HepG2 (cell line): ENCODE measurements around the gene ATXN7L3. TPM values are rescaled to one million over a fixed set of nuclear protein-coding genes. Genes with fewer than 3 reads are reported as not detected.

Experiments used
- CCDC6 ChIP-seq: sonication (generic); formaldehyde crosslinking; IDR thresholded peaks from 2 replicates; pipeline ENCODE4 v1.8.1; 2022; ENCODE audit warnings: mild to moderate bottlenecking, missing genetic modification reagents, moderate library complexity
- EP300 ChIP-seq, 3 experiments: sonication (generic) in 1 of 3; formaldehyde crosslinking in 1 of 3; IDR thresholded peaks; 2 replicates each; pipeline versions ENCODE4 v1.5.1 to v1.6.1; 2011 to 2020; ENCODE audit warnings: low read depth in 2 of 3, low read length in 2 of 3, borderline replicate concordance in 1 of 3, improper control_type of control experiment in 1 of 3, mild to moderate bottlenecking in 1 of 3, missing genetic modification reagents in 1 of 3, moderate library complexity in 1 of 3
- EZH2 ChIP-seq: conservative IDR thresholded peaks from 2 replicates; pipeline ENCODE4 v1.6.1; 2012; ENCODE audit warnings: mild to moderate bottlenecking, low read depth, low read length, moderate library complexity
- KDM1A ChIP-seq: IDR thresholded peaks from 2 replicates; pipeline ENCODE4 v1.6.1; 2016; ENCODE audit warnings: missing compliant biosample characterization
- MBNL3 ChIP-seq: fragments of 250-450 bp; sonication (Bioruptor Pico); conservative IDR thresholded peaks from 2 replicates; pipeline ENCODE4 v1.8.0; 2022; ENCODE audit warnings: mild to moderate bottlenecking, inconsistent platforms
- NFYB ChIP-seq: sonication (generic); formaldehyde crosslinking; IDR thresholded peaks from 2 replicates; pipeline ENCODE4 v1.4.0; 2020; ENCODE audit warnings: missing genetic modification reagents
- NR2C2 ChIP-seq: sonication (generic); formaldehyde crosslinking; IDR thresholded peaks from 2 replicates; pipeline ENCODE4 v1.4.0; 2020; ENCODE audit warnings: missing genetic modification reagents, mild to moderate bottlenecking, moderate library complexity, borderline replicate concordance
- RFXAP ChIP-seq: sonication (generic); formaldehyde crosslinking; IDR thresholded peaks from 2 replicates; pipeline ENCODE4 v1.4.0; 2020; ENCODE audit warnings: missing genetic modification reagents, borderline replicate concordance
- SALL1 ChIP-seq: sonication (generic); formaldehyde crosslinking; IDR thresholded peaks from 2 replicates; pipeline ENCODE4 v1.8.0; 2022; ENCODE audit warnings: mild to moderate bottlenecking, missing genetic modification reagents
- SMARCE1 ChIP-seq: fragments of 450-650 bp; IDR thresholded peaks from 2 replicates; pipeline ENCODE4 v1.6.1; 2017; ENCODE audit warnings: borderline replicate concordance
- TRIM24 ChIP-seq: sonication (generic); formaldehyde crosslinking; IDR thresholded peaks from 2 replicates; pipeline ENCODE4 v1.8.0; 2022; ENCODE audit warnings: mild to moderate bottlenecking, missing genetic modification reagents
- ZBTB7B ChIP-seq: sonication (generic); formaldehyde crosslinking; IDR thresholded peaks from 2 replicates; pipeline ENCODE4 v1.4.0; 2020; ENCODE audit warnings: missing genetic modification reagents
- ZC3H13 ChIP-seq: sonication (generic); formaldehyde crosslinking; IDR thresholded peaks from 2 replicates; pipeline ENCODE4 v1.8.1; 2023; ENCODE audit warnings: mild to moderate bottlenecking, missing genetic modification reagents, moderate library complexity
- ZFP36L1 ChIP-seq: sonication (generic); formaldehyde crosslinking; IDR thresholded peaks from 2 replicates; pipeline ENCODE4 v1.8.0; 2022; ENCODE audit warnings: mild to moderate bottlenecking, missing genetic modification reagents, moderate library complexity
- ZKSCAN1 ChIP-seq: fragments of 150-350 bp; IDR thresholded peaks from 2 replicates; pipeline ENCODE4 v1.6.1; 2014; ENCODE audit warnings: low read length
- ZNF382 ChIP-seq: sonication (generic); formaldehyde crosslinking; IDR thresholded peaks from 2 replicates; pipeline ENCODE4 v1.5.0; 2020; ENCODE audit warnings: missing genetic modification reagents, mild to moderate bottlenecking, borderline replicate concordance
- ZNF558 ChIP-seq: sonication (generic); formaldehyde crosslinking; IDR thresholded peaks from 2 replicates; pipeline ENCODE4 v1.9.0; 2022; ENCODE audit warnings: mild to moderate bottlenecking, missing genetic modification reagents, borderline replicate concordance
- ZNF567 ChIP-seq: sonication (generic); formaldehyde crosslinking; IDR thresholded peaks from 2 replicates; pipeline ENCODE4 v1.8.1; 2023; ENCODE audit warnings: mild to moderate bottlenecking, missing genetic modification reagents, borderline replicate concordance
- ZNF615 ChIP-seq: sonication (generic); formaldehyde crosslinking; IDR thresholded peaks from 2 replicates; pipeline ENCODE4 v1.5.0; 2020; ENCODE audit warnings: mild to moderate bottlenecking, missing genetic modification reagents, borderline replicate concordance
- ZNF83 ChIP-seq: sonication (generic); formaldehyde crosslinking; IDR thresholded peaks from 2 replicates; pipeline ENCODE4 v1.4.0; 2020; ENCODE audit warnings: missing genetic modification reagents, mild to moderate bottlenecking, borderline replicate concordance
- polyA plus RNA-seq, 8 experiments: library from polyadenylated mRNA; depleted of rRNA in 3 of 8; stranded (reverse) in 7 of 8; unstranded in 1 of 8; fragments of >200 nt; fragmentation: Illumina TruSeq in 4 of 8; extraction: Trizol in 4 of 8; gene quantifications; 2 replicates each; pipeline versions ENCODE4 v1.2.1 to v1.2.3, GENCODE V29; 2011 to 2016; ENCODE audit warnings: low read depth in 4 of 8, missing spikeins in 1 of 8, mixed read lengths in 1 of 8; ENCODE audit not compliant: insufficient read depth in 1 of 8
- total RNA-seq, 5 experiments: library from RNA; depleted of rRNA; stranded (reverse); fragments of >200 nt; fragmentation: Illumina TruSeq; extraction: Trizol; gene quantifications; 2 replicates each; pipeline ENCODE4 v1.2.3, GENCODE V29; 2016; ENCODE audit warnings: low read depth in 1 of 5
- TF ChIP-seq, protein P1 (sequence below): IDR thresholded peaks from 2 replicates; pipeline ENCODE4 v1.6.1; 2016; ENCODE audit warnings: missing compliant biosample characterization, missing genetic modification reagents, borderline replicate concordance
- TF ChIP-seq, protein P2 (sequence below): IDR thresholded peaks from 2 replicates; pipeline ENCODE4 v1.6.1; 2018; ENCODE audit warnings: missing genetic modification reagents, mild to moderate bottlenecking, missing compliant biosample characterization
- TF ChIP-seq, protein P3 (sequence below): sonication (generic); formaldehyde crosslinking; IDR thresholded peaks from 2 replicates; pipeline ENCODE4 v1.5.1; 2020; ENCODE audit warnings: missing genetic modification reagents, mild to moderate bottlenecking, borderline replicate concordance
- TF ChIP-seq, protein P4 (sequence below): sonication (generic); formaldehyde crosslinking; conservative IDR thresholded peaks from 2 replicates; pipeline ENCODE4 v1.4.0; 2020; ENCODE audit warnings: missing genetic modification reagents

ATXN7L3 gene
- total and polyA plus RNA-seq, 2 of the 13 experiments (the other 11 are each of a cell fraction or from before 2014, with no cell fraction given): 44.5 to 59.1 TPM

DNA sequence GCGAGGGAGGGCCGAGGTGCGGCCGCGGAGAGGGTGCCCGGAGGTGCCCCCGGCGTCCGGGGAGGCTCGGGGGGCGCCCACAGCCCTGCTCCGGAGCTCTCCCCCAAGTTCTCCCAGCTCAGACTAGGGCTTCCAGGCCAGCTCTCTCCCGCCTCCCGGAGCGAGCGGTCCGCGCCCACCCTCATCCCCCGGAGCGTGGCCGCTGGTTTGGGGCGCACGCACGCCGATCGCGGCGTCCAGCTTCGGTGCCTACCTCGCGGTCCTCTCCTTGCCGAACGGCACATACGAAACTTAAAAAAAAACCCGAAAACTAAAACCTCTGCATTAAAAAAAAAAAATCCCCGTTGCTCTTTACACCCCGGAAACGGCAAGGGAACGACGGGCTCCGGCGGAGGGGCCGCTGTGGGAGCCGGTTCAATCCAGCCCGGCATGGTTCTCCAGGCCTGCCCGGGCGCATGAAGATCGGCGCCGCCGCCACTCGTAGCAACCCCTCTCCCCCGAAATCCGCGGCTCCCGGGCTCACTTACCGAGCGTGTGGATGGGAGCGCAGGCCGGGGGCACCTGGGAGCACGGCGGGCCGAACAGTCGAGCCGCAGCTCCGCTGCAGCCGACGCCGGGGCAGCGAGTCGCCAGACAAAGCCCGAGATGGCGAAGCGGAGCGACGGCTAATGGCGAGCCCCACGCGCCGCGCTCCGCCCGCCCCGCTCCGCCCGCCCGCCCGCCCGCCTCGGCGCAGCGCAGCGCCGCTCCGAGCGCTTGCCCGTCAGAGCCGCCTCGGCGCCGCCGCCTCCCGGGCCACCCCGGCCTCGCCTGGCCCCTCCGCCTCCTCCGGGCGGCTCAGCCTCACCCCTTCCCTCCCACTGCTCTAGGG lies 20.8 kb upstream of the ATXN7L3 start (continued):
- TF ChIP-seq, protein P1, sequence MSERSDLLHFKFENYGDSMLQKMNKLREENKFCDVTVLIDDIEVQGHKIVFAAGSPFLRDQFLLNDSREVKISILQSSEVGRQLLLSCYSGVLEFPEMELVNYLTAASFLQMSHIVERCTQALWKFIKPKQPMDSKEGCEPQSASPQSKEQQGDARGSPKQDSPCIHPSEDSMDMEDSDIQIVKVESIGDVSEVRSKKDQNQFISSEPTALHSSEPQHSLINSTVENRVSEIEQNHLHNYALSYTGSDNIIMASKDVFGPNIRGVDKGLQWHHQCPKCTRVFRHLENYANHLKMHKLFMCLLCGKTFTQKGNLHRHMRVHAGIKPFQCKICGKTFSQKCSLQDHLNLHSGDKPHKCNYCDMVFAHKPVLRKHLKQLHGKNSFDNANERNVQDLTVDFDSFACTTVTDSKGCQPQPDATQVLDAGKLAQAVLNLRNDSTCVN: no peak
- no peak for TF ChIP-seq ZBTB7B (CRISPR knock-in tag)
- TF ChIP-seq ZKSCAN1: no peak
- no peak for TF ChIP-seq EZH2
- no peak for TF ChIP-seq ZFP36L1
- no peak for TF ChIP-seq ZNF83 (CRISPR knock-in tag)
- TF ChIP-seq NFYB (CRISPR knock-in tag): no peak
- no peak for TF ChIP-seq ZNF382 (CRISPR knock-in tag)
- no peak for TF ChIP-seq MBNL3 (CRISPR knock-in tag)
- peak; percentile 13; the same call in 1 of the 2 replicates for TF ChIP-seq NR2C2
- no peak for TF ChIP-seq ZNF615 (CRISPR knock-in tag)
- no peak for TF ChIP-seq CCDC6 (CRISPR knock-in tag)
- TF ChIP-seq, protein P2, sequence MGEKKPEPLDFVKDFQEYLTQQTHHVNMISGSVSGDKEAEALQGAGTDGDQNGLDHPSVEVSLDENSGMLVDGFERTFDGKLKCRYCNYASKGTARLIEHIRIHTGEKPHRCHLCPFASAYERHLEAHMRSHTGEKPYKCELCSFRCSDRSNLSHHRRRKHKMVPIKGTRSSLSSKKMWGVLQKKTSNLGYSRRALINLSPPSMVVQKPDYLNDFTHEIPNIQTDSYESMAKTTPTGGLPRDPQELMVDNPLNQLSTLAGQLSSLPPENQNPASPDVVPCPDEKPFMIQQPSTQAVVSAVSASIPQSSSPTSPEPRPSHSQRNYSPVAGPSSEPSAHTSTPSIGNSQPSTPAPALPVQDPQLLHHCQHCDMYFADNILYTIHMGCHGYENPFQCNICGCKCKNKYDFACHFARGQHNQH (CRISPR knock-in tag): peak; percentile 6; the same call in 1 of the 2 replicates
- 0 out of 2 replicates have a peak, but pooled peaks have one; percentile 26 for TF ChIP-seq RFXAP (CRISPR knock-in tag)
- TF ChIP-seq, protein P3, sequence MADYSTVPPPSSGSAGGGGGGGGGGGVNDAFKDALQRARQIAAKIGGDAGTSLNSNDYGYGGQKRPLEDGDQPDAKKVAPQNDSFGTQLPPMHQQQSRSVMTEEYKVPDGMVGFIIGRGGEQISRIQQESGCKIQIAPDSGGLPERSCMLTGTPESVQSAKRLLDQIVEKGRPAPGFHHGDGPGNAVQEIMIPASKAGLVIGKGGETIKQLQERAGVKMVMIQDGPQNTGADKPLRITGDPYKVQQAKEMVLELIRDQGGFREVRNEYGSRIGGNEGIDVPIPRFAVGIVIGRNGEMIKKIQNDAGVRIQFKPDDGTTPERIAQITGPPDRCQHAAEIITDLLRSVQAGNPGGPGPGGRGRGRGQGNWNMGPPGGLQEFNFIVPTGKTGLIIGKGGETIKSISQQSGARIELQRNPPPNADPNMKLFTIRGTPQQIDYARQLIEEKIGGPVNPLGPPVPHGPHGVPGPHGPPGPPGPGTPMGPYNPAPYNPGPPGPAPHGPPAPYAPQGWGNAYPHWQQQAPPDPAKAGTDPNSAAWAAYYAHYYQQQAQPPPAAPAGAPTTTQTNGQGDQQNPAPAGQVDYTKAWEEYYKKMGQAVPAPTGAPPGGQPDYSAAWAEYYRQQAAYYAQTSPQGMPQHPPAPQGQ: no peak
- no peak for TF ChIP-seq EP300 (IDR thresholded peaks at IDR 0.05; ENCODE audit: low read depth in 2 of 2, low read length in 2 of 2)
- no peak for TF ChIP-seq EP300 (CRISPR knock-in tag; IDR thresholded peaks at IDR 0.05; ENCODE audit: borderline replicate concordance)
- TF ChIP-seq KDM1A (CRISPR knock-in tag): no peak
- no peak for TF ChIP-seq SMARCE1
- no peak for TF ChIP-seq ZNF567 (CRISPR knock-in tag)
- no peak for TF ChIP-seq ZNF558 (CRISPR knock-in tag)
- TF ChIP-seq TRIM24 (CRISPR knock-in tag): no peak
- TF ChIP-seq, protein P4, sequence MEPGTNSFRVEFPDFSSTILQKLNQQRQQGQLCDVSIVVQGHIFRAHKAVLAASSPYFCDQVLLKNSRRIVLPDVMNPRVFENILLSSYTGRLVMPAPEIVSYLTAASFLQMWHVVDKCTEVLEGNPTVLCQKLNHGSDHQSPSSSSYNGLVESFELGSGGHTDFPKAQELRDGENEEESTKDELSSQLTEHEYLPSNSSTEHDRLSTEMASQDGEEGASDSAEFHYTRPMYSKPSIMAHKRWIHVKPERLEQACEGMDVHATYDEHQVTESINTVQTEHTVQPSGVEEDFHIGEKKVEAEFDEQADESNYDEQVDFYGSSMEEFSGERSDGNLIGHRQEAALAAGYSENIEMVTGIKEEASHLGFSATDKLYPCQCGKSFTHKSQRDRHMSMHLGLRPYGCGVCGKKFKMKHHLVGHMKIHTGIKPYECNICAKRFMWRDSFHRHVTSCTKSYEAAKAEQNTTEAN: no peak; the same call in 1 of the 2 replicates
- no peak for TF ChIP-seq SALL1 (CRISPR knock-in tag)
- TF ChIP-seq ZC3H13 (CRISPR knock-in tag): peak; percentile 65
